HepG2 (cell line): ENCODE data around the gene JMJD6. TPM values are rescaled to one million over a fixed set of nuclear protein-coding genes. Genes with fewer than 3 reads are reported as not detected.

ENCODE experiments used
- ATM ChIP-seq: fragments of 450-650 bp; IDR thresholded peaks from 2 replicates; pipeline ENCODE4 v1.7.1; 2017; ENCODE audit warnings: mild to moderate bottlenecking, borderline replicate concordance
- HHEX ChIP-seq: IDR thresholded peaks from 2 replicates; pipeline ENCODE4 v1.6.1; 2016; ENCODE audit warnings: control low read depth
- POGZ ChIP-seq: sonication (generic); formaldehyde crosslinking; IDR thresholded peaks from 2 replicates; pipeline ENCODE4 v1.4.0; 2020; ENCODE audit warnings: mild to moderate bottlenecking, missing genetic modification reagents
- SP2 ChIP-seq: sonication (generic); formaldehyde crosslinking; IDR thresholded peaks from 2 replicates; pipeline ENCODE4 v1.5.1; 2020; ENCODE audit warnings: mild to moderate bottlenecking, missing genetic modification reagents
- TCF7L2 ChIP-seq: IDR thresholded peaks from 2 replicates; pipeline ENCODE4 v1.6.1; 2011; ENCODE audit warnings: mild to moderate bottlenecking, low read depth, low read length, moderate library complexity
- THAP9 ChIP-seq: sonication (generic); formaldehyde crosslinking; IDR thresholded peaks from 2 replicates; pipeline ENCODE4; 2020; ENCODE audit warnings: missing genetic modification reagents, mild to moderate bottlenecking, borderline replicate concordance
- ZHX2 ChIP-seq, 2 experiments: sonication (generic) in 1 of 2; formaldehyde crosslinking in 1 of 2; IDR thresholded peaks; 2 replicates each; pipeline versions ENCODE4 v1.6.1 to v1.9.0; 2014 to 2022; ENCODE audit warnings: antibody characterized with exemption in 1 of 2, borderline replicate concordance in 1 of 2, inconsistent platforms in 1 of 2, low read depth in 1 of 2, missing genetic modification reagents in 1 of 2
- ZNF205 ChIP-seq: IDR thresholded peaks from 2 replicates; pipeline ENCODE4 v1.6.1; 2018; ENCODE audit warnings: missing biosample characterization, missing genetic modification reagents
- ZNF562 ChIP-seq: sonication (generic); formaldehyde crosslinking; IDR thresholded peaks from 2 replicates; pipeline ENCODE4 v1.8.0; 2022; ENCODE audit warnings: missing genetic modification reagents, borderline replicate concordance
- ZNF766 ChIP-seq: sonication (generic); formaldehyde crosslinking; IDR thresholded peaks from 2 replicates; pipeline ENCODE4 v1.5.0; 2020; ENCODE audit warnings: missing genetic modification reagents, borderline replicate concordance
- polyA plus RNA-seq, 8 experiments: library from polyadenylated mRNA; depleted of rRNA in 3 of 8; stranded (reverse) in 7 of 8; unstranded in 1 of 8; fragments of >200 nt; fragmentation: Illumina TruSeq in 4 of 8; extraction: Trizol in 4 of 8; gene quantifications; 2 replicates each; pipeline versions ENCODE4 v1.2.1 to v1.2.3, GENCODE V29; 2011 to 2016; ENCODE audit warnings: low read depth in 4 of 8, missing spikeins in 1 of 8, mixed read lengths in 1 of 8; ENCODE audit not compliant: insufficient read depth in 1 of 8
- total RNA-seq, 5 experiments: library from RNA; depleted of rRNA; stranded (reverse); fragments of >200 nt; fragmentation: Illumina TruSeq; extraction: Trizol; gene quantifications; 2 replicates each; pipeline ENCODE4 v1.2.3, GENCODE V29; 2016; ENCODE audit warnings: low read depth in 1 of 5
- TF ChIP-seq, protein P1 (sequence below): sonication (generic); formaldehyde crosslinking; IDR thresholded peaks from 2 replicates; pipeline ENCODE4 v1.4.0; 2020; ENCODE audit warnings: missing genetic modification reagents, borderline replicate concordance
- TF ChIP-seq, protein P2 (sequence below): sonication (generic); formaldehyde crosslinking; IDR thresholded peaks from 2 replicates; pipeline ENCODE4 v1.5.0; 2020; ENCODE audit warnings: missing genetic modification reagents, mild to moderate bottlenecking, borderline replicate concordance
- TF ChIP-seq, protein P3 (sequence below): sonication (generic); formaldehyde crosslinking; IDR thresholded peaks from 2 replicates; pipeline ENCODE4 v1.4.0; 2020; ENCODE audit warnings: missing genetic modification reagents, borderline replicate concordance

JMJD6 gene
- total and polyA plus RNA-seq, 2 of the 13 experiments (the other 11 are each of a cell fraction or from before 2014, with no cell fraction given) = 33.6 to 41.0 TPM

GRCh38 chr17:76726776-76727718 lies 641 bp upstream of the JMJD6 start, which contains the start of gene METTL23 (continued):
- peak; percentile 60; the same call in 1 of the 2 replicates for TF ChIP-seq THAP9 (CRISPR knock-in tag)
- TF ChIP-seq, protein P1, sequence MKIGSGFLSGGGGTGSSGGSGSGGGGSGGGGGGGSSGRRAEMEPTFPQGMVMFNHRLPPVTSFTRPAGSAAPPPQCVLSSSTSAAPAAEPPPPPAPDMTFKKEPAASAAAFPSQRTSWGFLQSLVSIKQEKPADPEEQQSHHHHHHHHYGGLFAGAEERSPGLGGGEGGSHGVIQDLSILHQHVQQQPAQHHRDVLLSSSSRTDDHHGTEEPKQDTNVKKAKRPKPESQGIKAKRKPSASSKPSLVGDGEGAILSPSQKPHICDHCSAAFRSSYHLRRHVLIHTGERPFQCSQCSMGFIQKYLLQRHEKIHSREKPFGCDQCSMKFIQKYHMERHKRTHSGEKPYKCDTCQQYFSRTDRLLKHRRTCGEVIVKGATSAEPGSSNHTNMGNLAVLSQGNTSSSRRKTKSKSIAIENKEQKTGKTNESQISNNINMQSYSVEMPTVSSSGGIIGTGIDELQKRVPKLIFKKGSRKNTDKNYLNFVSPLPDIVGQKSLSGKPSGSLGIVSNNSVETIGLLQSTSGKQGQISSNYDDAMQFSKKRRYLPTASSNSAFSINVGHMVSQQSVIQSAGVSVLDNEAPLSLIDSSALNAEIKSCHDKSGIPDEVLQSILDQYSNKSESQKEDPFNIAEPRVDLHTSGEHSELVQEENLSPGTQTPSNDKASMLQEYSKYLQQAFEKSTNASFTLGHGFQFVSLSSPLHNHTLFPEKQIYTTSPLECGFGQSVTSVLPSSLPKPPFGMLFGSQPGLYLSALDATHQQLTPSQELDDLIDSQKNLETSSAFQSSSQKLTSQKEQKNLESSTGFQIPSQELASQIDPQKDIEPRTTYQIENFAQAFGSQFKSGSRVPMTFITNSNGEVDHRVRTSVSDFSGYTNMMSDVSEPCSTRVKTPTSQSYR = no peak
- TF ChIP-seq, protein P2, sequence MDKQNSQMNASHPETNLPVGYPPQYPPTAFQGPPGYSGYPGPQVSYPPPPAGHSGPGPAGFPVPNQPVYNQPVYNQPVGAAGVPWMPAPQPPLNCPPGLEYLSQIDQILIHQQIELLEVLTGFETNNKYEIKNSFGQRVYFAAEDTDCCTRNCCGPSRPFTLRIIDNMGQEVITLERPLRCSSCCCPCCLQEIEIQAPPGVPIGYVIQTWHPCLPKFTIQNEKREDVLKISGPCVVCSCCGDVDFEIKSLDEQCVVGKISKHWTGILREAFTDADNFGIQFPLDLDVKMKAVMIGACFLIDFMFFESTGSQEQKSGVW (CRISPR knock-in tag) = no peak
- 0 out of 2 replicates have a peak, but pooled peaks have one; percentile 51 for TF ChIP-seq ZNF766 (CRISPR knock-in tag)
- TF ChIP-seq POGZ (CRISPR knock-in tag) = peak; percentile 39; the same call in 1 of the 2 replicates
- TF ChIP-seq, protein P3, sequence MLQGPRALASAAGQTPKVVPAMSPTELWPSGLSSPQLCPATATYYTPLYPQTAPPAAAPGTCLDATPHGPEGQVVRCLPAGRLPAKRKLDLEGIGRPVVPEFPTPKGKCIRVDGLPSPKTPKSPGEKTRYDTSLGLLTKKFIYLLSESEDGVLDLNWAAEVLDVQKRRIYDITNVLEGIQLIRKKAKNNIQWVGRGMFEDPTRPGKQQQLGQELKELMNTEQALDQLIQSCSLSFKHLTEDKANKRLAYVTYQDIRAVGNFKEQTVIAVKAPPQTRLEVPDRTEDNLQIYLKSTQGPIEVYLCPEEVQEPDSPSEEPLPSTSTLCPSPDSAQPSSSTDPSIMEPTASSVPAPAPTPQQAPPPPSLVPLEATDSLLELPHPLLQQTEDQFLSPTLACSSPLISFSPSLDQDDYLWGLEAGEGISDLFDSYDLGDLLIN (CRISPR knock-in tag) = no peak
- no peak; the same call in 1 of the 2 replicates for TF ChIP-seq ZNF562 (CRISPR knock-in tag)
- TF ChIP-seq SP2 (CRISPR knock-in tag) = no peak
- no peak for TF ChIP-seq ZHX2 (IDR thresholded peaks at IDR 0.05; ENCODE audit: low read depth)
- no peak for TF ChIP-seq ZHX2 (CRISPR knock-in tag; IDR thresholded peaks at IDR 0.05; ENCODE audit: borderline replicate concordance)
- peak; percentile 73; the same call in 1 of the 2 replicates for TF ChIP-seq ZNF205 (CRISPR knock-in tag)
- no peak for TF ChIP-seq TCF7L2
- no peak for TF ChIP-seq ATM
- TF ChIP-seq HHEX (CRISPR knock-in tag) = no peak
